Measurements from ENCODE around the gene ASTL.

- TF ChIP-seq EZH2 (IDR thresholded peaks at IDR 0.05; ENCODE audit: insufficient read depth, low read length) = no peak
- TF ChIP-seq CTCF (IDR thresholded peaks at IDR 0.05; ENCODE audit: insufficient read depth, low read depth, low read length) = no peak
These were observed 19.6 kb upstream of the ASTL start for GRCh38 chr2:96157649-96158553.

Measured in astrocyte (in vitro differentiated cells and primary cell).